ENCODE measurements around the gene LEO1.

LEO1 gene

GRCh38 chr15:51971375-51972133 lies at the start of gene LEO1:
Gene LEO1 (minus strand): TSS chr15:51971778. CDS start chr15:51971745, 33 bp downstream.
- Histone ChIP-seq H3K9me3 (ENCODE audit: control insufficient read depth in 2 of 2, low read length in 2 of 2) (no peaks in the 10 kb centered on the region), H3K36me3 (ENCODE audit: control insufficient read depth in 2 of 2, insufficient read depth in 2 of 2, low read length in 2 of 2) (no peaks in the 10 kb centered on the region), H3K27ac (ENCODE audit: low read length) (peak within 1 kb of the TSS; percentile 82), H3K9ac (ENCODE audit: low read length in 2 of 2) (peak within 1 kb of the TSS; percentile 68 to 95), H3K4me1 (ENCODE audit: control insufficient read depth, insufficient read depth, low read length) (peaks cover 5% of the 10 kb centered on the region), H3K4me3 (ENCODE audit: low read length in 2 of 2) (peak within 1 kb of the TSS; percentile 92 to 98), H3K27me3 (ENCODE audit: control insufficient read depth in 1 of 2, insufficient read depth in 2 of 2, low read length in 2 of 2) (no peaks in the 10 kb centered on the region)

DNA sequence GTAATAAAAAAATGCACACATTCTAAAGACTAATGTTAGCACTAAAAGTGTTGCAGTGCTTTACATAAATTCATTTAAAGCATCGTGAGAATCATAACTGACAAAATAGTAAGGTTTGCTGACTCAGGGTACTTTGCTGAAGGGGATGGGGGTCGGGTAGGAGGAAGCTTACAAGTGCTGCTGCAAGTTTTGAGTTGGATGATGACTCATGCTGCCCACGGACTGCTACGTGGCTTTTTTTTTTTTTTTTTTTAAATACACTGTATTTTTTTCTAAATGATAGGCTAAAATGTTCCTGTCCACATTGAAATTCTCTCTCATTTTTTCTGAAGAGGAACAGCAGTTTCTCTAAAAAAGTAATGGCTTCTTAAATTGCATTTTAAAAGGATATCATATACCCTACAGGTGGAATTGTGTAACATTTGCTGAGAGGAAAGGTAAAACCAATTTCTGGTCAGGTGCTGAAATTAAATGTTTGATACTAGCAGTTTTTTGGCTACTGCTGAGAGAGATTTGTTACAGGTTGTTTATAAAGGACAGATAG lies 49.6 kb upstream of the LEO1 start:
- peak overlapping the region in 1 of 2 donors; percentile 92 for H3K4me3 ChIP-seq (ENCODE audit: low read length in 2 of 2)

GRCh38 chr15:52020221-52021085 lies 48.9 kb upstream of the LEO1 start:
- Histone ChIP-seq H3K36me3 (ENCODE audit: control insufficient read depth in 2 of 2, insufficient read depth in 2 of 2, low read length in 2 of 2) (no peaks in the 10 kb centered on the region), H3K9me3 (ENCODE audit: control insufficient read depth in 2 of 2, low read length in 2 of 2) (no peaks in the 10 kb centered on the region), H3K4me3 (ENCODE audit: low read length in 2 of 2) (peak overlapping the region; percentile 73 to 92), H3K4me1 (ENCODE audit: control insufficient read depth, insufficient read depth, low read length) (peaks cover 17% of the 10 kb centered on the region), H3K27ac (ENCODE audit: low read length) (peak overlapping the region; percentile 92), H3K27me3 (ENCODE audit: control insufficient read depth in 1 of 2, insufficient read depth in 2 of 2, low read length in 2 of 2) (no peaks in the 10 kb centered on the region), H3K9ac (ENCODE audit: low read length in 2 of 2) (peak overlapping the region; percentile 78 to 93)

More for the DNA sequence above, 49.6 kb upstream of the LEO1 start:
- H3K9ac ChIP-seq (ENCODE audit: low read length in 2 of 2) = peak overlapping the region; percentile 2 to 40
- H3K4me1 ChIP-seq (ENCODE audit: control insufficient read depth, insufficient read depth, low read length) = peaks cover 17% of the 10 kb centered on the region
- H3K36me3 ChIP-seq (ENCODE audit: control insufficient read depth in 2 of 2, insufficient read depth in 2 of 2, low read length in 2 of 2) = no peaks in the 10 kb centered on the region
- H3K27me3 ChIP-seq (ENCODE audit: control insufficient read depth in 1 of 2, insufficient read depth in 2 of 2, low read length in 2 of 2) = no peaks in the 10 kb centered on the region
- no peaks in the 10 kb centered on the region for H3K9me3 ChIP-seq (ENCODE audit: control insufficient read depth in 2 of 2, low read length in 2 of 2)
- no peak overlapping the region for H3K27ac ChIP-seq (ENCODE audit: low read length)

DNA sequence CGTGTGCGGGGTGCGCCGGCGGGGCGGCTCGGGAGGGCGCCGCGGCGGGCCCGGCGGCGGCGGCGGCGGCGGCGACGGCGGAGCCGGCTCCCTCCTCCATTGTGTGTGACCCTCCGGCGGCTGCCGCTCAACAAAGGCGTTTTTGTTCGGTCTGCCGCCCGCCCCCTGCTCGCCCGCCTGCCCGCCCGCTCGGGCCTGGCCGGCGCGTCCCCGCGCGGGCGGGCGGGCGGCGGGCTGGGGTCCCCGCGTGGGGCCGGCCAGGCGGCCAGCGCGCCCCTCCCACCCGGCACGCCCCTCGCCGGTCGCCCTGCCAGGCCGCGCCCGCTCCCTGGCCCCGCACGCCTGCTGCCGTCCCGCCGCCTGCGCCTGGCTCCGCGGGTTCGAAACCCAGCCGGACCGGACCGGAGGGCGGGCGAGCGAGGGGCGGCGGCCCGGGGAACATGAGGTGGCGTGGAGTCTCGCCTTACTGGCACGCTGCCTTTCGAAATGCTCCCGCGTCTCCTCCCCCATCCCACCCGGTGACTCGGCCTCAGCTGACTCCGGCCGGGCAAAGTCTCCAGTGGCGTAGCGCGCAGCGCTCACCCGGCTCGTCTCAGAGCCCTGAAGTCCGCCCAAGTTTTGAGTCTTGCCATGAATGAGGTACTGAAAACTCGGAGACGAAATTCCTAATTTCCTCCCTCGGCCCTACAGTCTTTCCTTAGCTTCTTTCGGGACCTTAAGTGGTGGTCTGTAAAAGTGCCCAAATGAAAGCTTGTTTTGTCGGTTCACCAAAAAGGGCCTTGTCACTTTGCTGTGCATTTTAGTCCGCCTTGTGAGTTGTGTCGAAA lies 48.0 kb upstream of the LEO1 start:
- H3K4me3 ChIP-seq (ENCODE audit: low read length in 2 of 2) = peak overlapping the region; percentile 82 to 92
- no peaks in the 10 kb centered on the region for H3K36me3 ChIP-seq (ENCODE audit: control insufficient read depth in 2 of 2, insufficient read depth in 2 of 2, low read length in 2 of 2)
- H3K9ac ChIP-seq (ENCODE audit: low read length in 2 of 2) = peak overlapping the region; percentile 78 to 93
- H3K27ac ChIP-seq (ENCODE audit: low read length) = peak overlapping the region; percentile 92
- H3K27me3 ChIP-seq (ENCODE audit: control insufficient read depth in 1 of 2, insufficient read depth in 2 of 2, low read length in 2 of 2) = no peaks in the 10 kb centered on the region
- no peaks in the 10 kb centered on the region for H3K9me3 ChIP-seq (ENCODE audit: control insufficient read depth in 2 of 2, low read length in 2 of 2)
- peaks cover 17% of the 10 kb centered on the region for H3K4me1 ChIP-seq (ENCODE audit: control insufficient read depth, insufficient read depth, low read length)

- Histone ChIP-seq H3K4me1 (ENCODE audit: control insufficient read depth, insufficient read depth, low read length) (peaks cover 17% of the 10 kb centered on the region), H3K9me3 (ENCODE audit: control insufficient read depth in 2 of 2, low read length in 2 of 2) (no peaks in the 10 kb centered on the region), H3K9ac (ENCODE audit: low read length in 2 of 2) (peak within 1 kb of the TSS; percentile 78 to 93), H3K36me3 (ENCODE audit: control insufficient read depth in 2 of 2, insufficient read depth in 2 of 2, low read length in 2 of 2) (no peaks in the 10 kb centered on the region), H3K27ac (ENCODE audit: low read length) (peak within 1 kb of the TSS; percentile 92), H3K27me3 (ENCODE audit: control insufficient read depth in 1 of 2, insufficient read depth in 2 of 2, low read length in 2 of 2) (no peaks in the 10 kb centered on the region), H3K4me3 (ENCODE audit: low read length in 2 of 2) (peak within 1 kb of the TSS; percentile 82 to 92)
These were observed 47.3 kb upstream of the LEO1 start, which contains the start of gene MAPK6 for GRCh38 chr15:52018693-52019393. Gene MAPK6 (plus strand): TSS chr15:52019219. CDS start chr15:52046461, 27,242 bp downstream.

- Histone ChIP-seq H3K9ac (ENCODE audit: low read length in 2 of 2) (peak overlapping the region in 1 of 2 donors; percentile 74), H3K27ac (ENCODE audit: low read length) (peak overlapping the region; percentile 82)
These were observed 46.7 kb upstream of the LEO1 start for GRCh38 chr15:52018244-52018643.

GRCh38 chr15:52016316-52016715 lies 44.7 kb upstream of the LEO1 start:
- Histone ChIP-seq H3K4me3 (ENCODE audit: low read length in 2 of 2) (no peak overlapping the region), H3K9me3 (ENCODE audit: control insufficient read depth in 2 of 2, low read length in 2 of 2) (no peaks in the 10 kb centered on the region), H3K4me1 (ENCODE audit: control insufficient read depth, insufficient read depth, low read length) (peaks cover 15% of the 10 kb centered on the region), H3K27me3 (ENCODE audit: control insufficient read depth in 1 of 2, insufficient read depth in 2 of 2, low read length in 2 of 2) (no peaks in the 10 kb centered on the region), H3K36me3 (ENCODE audit: control insufficient read depth in 2 of 2, insufficient read depth in 2 of 2, low read length in 2 of 2) (no peaks in the 10 kb centered on the region), H3K9ac (ENCODE audit: low read length in 2 of 2) (no peak overlapping the region), H3K27ac (ENCODE audit: low read length) (no peak overlapping the region)

More at GRCh38 chr15:52018244-52018643, 46.7 kb upstream of the LEO1 start:
- Histone ChIP-seq H3K36me3 (ENCODE audit: control insufficient read depth in 2 of 2, insufficient read depth in 2 of 2, low read length in 2 of 2) (no peaks in the 10 kb centered on the region), H3K27me3 (ENCODE audit: control insufficient read depth in 1 of 2, insufficient read depth in 2 of 2, low read length in 2 of 2) (no peaks in the 10 kb centered on the region), H3K9me3 (ENCODE audit: control insufficient read depth in 2 of 2, low read length in 2 of 2) (no peaks in the 10 kb centered on the region), H3K4me1 (ENCODE audit: control insufficient read depth, insufficient read depth, low read length) (peaks cover 14% of the 10 kb centered on the region), H3K4me3 (ENCODE audit: low read length in 2 of 2) (peak overlapping the region; percentile 79 to 82)

DNA sequence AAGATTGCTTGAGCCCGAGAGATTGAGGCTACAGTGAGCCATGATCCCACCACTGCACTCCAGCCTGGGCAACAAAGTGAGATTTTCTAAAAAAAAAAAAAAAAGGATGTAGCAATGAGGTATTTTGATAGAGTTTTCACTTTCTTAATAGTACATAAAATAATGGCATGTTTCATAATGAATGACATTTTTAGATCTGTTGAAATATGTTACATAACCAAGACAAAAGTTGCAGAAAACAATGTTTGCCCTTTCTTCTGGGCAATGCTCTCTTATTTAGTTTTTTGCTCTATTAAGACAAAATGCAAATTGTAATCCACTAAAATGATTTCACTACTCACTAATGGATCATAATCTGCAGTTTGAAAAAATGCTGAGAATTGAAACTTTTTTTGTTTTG lies 43.0 kb upstream of the LEO1 start:
- H3K4me1 ChIP-seq (ENCODE audit: control insufficient read depth, insufficient read depth, low read length) = peaks cover 15% of the 10 kb centered on the region
- no peaks in the 10 kb centered on the region for H3K9me3 ChIP-seq (ENCODE audit: control insufficient read depth in 2 of 2, low read length in 2 of 2)
- H3K27me3 ChIP-seq (ENCODE audit: control insufficient read depth in 1 of 2, insufficient read depth in 2 of 2, low read length in 2 of 2) = no peaks in the 10 kb centered on the region
- no peak overlapping the region for H3K4me3 ChIP-seq (ENCODE audit: low read length in 2 of 2)
- H3K27ac ChIP-seq (ENCODE audit: low read length) = no peak overlapping the region
- H3K36me3 ChIP-seq (ENCODE audit: control insufficient read depth in 2 of 2, insufficient read depth in 2 of 2, low read length in 2 of 2) = no peaks in the 10 kb centered on the region
- no peak overlapping the region for H3K9ac ChIP-seq (ENCODE audit: low read length in 2 of 2)

DNA sequence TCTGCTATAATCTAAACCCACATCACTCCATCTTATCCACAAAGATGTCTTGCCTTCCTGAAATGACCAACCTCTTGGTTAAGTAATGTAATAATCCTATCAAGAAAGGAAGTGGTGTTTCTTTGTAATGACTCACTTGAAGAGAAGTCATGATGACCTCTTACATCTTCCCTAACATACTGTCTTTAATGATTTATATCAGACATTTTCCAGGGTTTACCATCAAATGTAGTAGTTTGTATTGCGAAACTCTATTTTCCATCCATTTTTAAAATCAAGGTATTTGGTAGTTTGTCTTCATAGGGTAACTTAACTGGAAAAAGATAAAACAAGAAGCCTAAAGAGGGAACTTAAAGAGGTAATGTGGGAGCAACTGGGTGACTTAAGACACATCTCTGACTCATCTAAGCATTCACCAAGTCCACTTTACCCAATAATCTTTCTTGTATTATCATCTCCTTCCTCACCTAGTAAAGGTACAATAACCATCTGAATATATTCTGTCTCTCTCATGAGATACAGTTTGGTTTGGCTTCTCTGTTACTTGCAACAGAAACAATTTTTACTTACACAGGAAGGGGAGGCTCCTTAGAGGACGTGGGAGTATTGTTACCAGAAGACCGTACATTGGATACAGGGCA lies 41.7 kb upstream of the LEO1 start:
- Histone ChIP-seq H3K9ac (ENCODE audit: low read length in 2 of 2) (no peak overlapping the region), H3K4me1 (ENCODE audit: control insufficient read depth, insufficient read depth, low read length) (peaks cover 9% of the 10 kb centered on the region), H3K4me3 (ENCODE audit: low read length in 2 of 2) (no peak overlapping the region), H3K27ac (ENCODE audit: low read length) (no peak overlapping the region), H3K9me3 (ENCODE audit: control insufficient read depth in 2 of 2, low read length in 2 of 2) (no peaks in the 10 kb centered on the region), H3K36me3 (ENCODE audit: control insufficient read depth in 2 of 2, insufficient read depth in 2 of 2, low read length in 2 of 2) (no peaks in the 10 kb centered on the region), H3K27me3 (ENCODE audit: control insufficient read depth in 1 of 2, insufficient read depth in 2 of 2, low read length in 2 of 2) (no peaks in the 10 kb centered on the region)

Data from stomach smooth muscle (tissue), 2 donors.